Measurements from ENCODE around the gene FAM72D.
"Not testable (repeated sequence)": the region's sequence is repeated elsewhere in the genome, so short reads cannot be mapped to it uniquely, and the experiment has no call there.

DNA sequence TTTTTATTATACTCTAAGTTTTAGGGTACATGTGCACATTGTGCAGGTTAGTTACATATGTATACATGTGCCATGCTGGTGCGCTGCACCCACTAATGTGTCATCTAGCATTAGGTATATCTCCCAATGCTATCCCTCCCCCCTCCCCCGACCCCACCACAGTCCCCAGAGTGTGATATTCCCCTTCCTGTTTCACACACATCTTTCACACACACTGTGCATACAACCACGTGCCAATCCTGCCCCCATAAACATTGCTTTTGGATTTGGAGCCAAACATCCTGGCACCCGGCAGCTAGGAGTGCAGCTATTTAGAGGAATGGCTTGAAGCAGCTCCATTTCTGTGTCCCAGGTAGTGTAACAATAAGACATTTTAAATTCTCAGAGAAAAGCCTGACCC, 51.4 kb downstream of the FAM72D start:
- TF ChIP-seq, protein P1, sequence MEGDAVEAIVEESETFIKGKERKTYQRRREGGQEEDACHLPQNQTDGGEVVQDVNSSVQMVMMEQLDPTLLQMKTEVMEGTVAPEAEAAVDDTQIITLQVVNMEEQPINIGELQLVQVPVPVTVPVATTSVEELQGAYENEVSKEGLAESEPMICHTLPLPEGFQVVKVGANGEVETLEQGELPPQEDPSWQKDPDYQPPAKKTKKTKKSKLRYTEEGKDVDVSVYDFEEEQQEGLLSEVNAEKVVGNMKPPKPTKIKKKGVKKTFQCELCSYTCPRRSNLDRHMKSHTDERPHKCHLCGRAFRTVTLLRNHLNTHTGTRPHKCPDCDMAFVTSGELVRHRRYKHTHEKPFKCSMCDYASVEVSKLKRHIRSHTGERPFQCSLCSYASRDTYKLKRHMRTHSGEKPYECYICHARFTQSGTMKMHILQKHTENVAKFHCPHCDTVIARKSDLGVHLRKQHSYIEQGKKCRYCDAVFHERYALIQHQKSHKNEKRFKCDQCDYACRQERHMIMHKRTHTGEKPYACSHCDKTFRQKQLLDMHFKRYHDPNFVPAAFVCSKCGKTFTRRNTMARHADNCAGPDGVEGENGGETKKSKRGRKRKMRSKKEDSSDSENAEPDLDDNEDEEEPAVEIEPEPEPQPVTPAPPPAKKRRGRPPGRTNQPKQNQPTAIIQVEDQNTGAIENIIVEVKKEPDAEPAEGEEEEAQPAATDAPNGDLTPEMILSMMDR (conservative IDR thresholded peaks at IDR 0.05; ENCODE audit: low read depth, low read length): not testable (repeated sequence)
- not testable (repeated sequence) for TF ChIP-seq EZH2 (IDR thresholded peaks at IDR 0.05; ENCODE audit: low read length, unreplicated experiment); EZH2phosphoT487 (IDR thresholded peaks at IDR 0.05; ENCODE audit: borderline replicate concordance, low read length)
